Subcutaneous adipose tissue (tissue), 4 donors: Measurements from ENCODE around the gene AQP2. TPM values are rescaled to one million over a fixed set of nuclear protein-coding genes. Genes with fewer than 3 reads are reported as not detected.

Source experiments
- total RNA-seq, 4 donors: library from RNA; depleted of rRNA; stranded (reverse); fragments of >200 nt; gene quantifications; one replicate each; pipeline ENCODE4 v1.1.0, GENCODE V29; 2016
- TF ChIP-seq, protein P1 (sequence below): fragments of 450-650 bp; IDR thresholded peaks from one replicate; pipeline ENCODE4 v1.5.1; 2016; ENCODE audit warnings: low read depth, mild to moderate bottlenecking, control low read depth, antibody characterized with exemption, moderate library complexity

Gene AQP2, protein sequence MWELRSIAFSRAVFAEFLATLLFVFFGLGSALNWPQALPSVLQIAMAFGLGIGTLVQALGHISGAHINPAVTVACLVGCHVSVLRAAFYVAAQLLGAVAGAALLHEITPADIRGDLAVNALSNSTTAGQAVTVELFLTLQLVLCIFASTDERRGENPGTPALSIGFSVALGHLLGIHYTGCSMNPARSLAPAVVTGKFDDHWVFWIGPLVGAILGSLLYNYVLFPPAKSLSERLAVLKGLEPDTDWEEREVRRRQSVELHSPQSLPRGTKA
- total RNA-seq = not detected

DNA sequence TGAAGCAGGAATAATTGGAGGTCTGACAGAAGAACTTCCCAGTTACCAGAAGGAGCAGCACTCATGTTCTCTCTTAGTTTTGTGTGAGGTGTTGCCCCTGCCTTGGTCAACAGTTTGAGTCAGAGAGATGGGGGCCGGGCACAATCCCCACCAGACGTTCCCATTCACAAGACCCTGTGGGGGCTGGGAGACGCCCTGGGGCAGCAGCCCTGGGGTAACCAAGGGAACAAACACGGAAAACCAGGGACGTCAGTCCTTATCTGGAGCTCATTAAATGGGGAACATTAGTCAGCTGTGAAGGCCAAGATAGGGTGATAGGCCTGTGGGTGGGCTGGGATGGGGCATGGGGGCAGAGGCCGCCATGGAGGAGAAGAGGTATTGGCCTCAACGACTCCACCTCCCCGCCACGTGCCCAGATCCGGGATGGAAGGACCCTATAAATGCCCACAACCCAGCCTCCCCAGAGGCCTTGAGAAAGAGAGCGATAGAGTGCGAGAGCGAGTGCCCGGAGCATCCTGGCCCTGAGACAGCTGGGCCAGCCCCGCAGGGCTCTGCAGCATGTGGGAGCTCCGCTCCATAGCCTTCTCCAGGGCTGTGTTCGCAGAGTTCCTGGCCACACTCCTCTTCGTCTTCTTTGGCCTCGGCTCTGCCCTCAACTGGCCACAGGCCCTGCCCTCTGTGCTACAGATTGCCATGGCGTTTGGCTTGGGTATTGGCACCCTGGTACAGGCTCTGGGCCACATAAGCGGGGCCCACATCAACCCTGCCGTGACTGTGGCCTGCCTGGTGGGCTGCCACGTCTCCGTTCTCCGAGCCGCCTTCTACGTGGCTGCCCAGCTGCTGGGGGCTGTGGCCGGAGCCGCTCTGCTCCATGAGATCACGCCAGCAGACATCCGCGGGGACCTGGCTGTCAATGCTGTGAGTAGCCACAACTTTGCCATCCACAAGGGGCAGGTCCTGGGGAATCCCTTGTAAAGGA lies at the start of gene AQP2:
Gene AQP2, plus strand, starts transcription at position 465 of the 979 bp plus-strand sequence. Its CDS starts 94 bp downstream, at position 559.
- TF ChIP-seq, protein P1, sequence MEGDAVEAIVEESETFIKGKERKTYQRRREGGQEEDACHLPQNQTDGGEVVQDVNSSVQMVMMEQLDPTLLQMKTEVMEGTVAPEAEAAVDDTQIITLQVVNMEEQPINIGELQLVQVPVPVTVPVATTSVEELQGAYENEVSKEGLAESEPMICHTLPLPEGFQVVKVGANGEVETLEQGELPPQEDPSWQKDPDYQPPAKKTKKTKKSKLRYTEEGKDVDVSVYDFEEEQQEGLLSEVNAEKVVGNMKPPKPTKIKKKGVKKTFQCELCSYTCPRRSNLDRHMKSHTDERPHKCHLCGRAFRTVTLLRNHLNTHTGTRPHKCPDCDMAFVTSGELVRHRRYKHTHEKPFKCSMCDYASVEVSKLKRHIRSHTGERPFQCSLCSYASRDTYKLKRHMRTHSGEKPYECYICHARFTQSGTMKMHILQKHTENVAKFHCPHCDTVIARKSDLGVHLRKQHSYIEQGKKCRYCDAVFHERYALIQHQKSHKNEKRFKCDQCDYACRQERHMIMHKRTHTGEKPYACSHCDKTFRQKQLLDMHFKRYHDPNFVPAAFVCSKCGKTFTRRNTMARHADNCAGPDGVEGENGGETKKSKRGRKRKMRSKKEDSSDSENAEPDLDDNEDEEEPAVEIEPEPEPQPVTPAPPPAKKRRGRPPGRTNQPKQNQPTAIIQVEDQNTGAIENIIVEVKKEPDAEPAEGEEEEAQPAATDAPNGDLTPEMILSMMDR = no peak

- TF ChIP-seq, protein P1 = no peak
These were observed 49.5 kb upstream of the AQP2 start for GRCh38 chr12:49901026-49901425.

- TF ChIP-seq, protein P1 = no peak
These were observed 48.6 kb upstream of the AQP2 start for GRCh38 chr12:49901986-49902385.

GRCh38 chr12:49902399-49903350 lies 47.9 kb upstream of the AQP2 start:
- TF ChIP-seq, protein P1 = no peak

DNA sequence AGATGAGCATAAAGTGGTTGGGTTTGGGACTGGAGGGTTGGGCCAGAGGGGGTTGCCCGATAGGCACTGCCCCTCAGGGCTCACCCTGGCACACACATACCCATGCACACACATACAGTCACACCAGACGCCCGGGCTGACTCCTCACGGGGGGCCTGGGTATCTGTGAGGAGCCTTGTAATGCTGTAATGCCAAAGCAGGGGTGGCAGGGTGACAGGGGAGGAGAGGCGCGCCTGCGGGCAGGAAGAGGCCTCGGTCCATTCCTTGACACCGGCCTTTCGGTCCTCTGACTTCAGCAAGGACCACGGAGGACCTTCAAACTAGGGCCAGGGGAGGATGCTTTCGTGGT lies 47.2 kb upstream of the AQP2 start:
- TF ChIP-seq, protein P1 = no peak

- TF ChIP-seq, protein P1 = no peak
These were observed 46.7 kb upstream of the AQP2 start, which contains the start of gene FAIM2 for GRCh38 chr12:49903700-49904423. Gene FAIM2, minus strand, starts transcription at chr12:49903900. Its CDS starts 108 bp downstream, at chr12:49903792.
